IMR-90 (cell line): ENCODE results near the gene TRIM51G. TPM values are rescaled to one million over a fixed set of nuclear protein-coding genes. Genes with fewer than 3 reads are reported as not detected.
"Not testable (repeated sequence)": the region's sequence is repeated elsewhere in the genome, so short reads cannot be mapped to it uniquely, and the experiment has no call there.

Experiments used
- ATAC-seq: fragments of 200-7000 bp; cut with Tn5 transposase; 2 replicates; pipeline ENCODE4 v1.9.1; 2020; ENCODE audit warnings: low read depth, mild to moderate bottlenecking, moderate library complexity
- BruUV-seq: library from RNA; stranded (reverse); fragments of 400-500 nt; replicated peaks from 2 replicates; lab custom pipeline; 2021; lab: Mats Ljungman, UMichigan
- CTCF ChIA-PET: fragments of 300-600 bp; formaldehyde crosslinking; extraction: SDS; loops from one replicate; lab custom pipeline; 2021; ENCODE audit warnings: antibody characterized with exemption; lab: Yijun Ruan, JAX
- POLR2A ChIA-PET: fragments of 300-600 bp; sonication (Branson Sonifier 250); formaldehyde crosslinking; loops from one replicate; lab custom pipeline; 2022; ENCODE audit warnings: antibody characterized with exemption; ENCODE audit not compliant: unreplicated experiment; lab: Charles Lee
- DNase-seq: peaks from one replicate; pipeline ENCODE4 v3.0.0; 2013
- H2AFZ ChIP-seq: replicated peaks from 2 replicates; pipeline ENCODE3; 2013; ENCODE audit warnings: low read length, mild to moderate bottlenecking; ENCODE audit not compliant: poor library complexity
- H2AK5ac ChIP-seq: 2 replicates; pipeline ENCODE4 v1.6.1; 2013; ENCODE audit warnings: low read depth, low read length, inconsistent platforms
- H2AK9ac ChIP-seq: replicated peaks from 2 replicates; pipeline ENCODE3; 2013; ENCODE audit warnings: mild to moderate bottlenecking, low read depth, low read length, moderate library complexity; ENCODE audit not compliant: poor library complexity
- H2BK120ac ChIP-seq: 2 replicates; pipeline ENCODE4 v1.6.1; 2013; ENCODE audit warnings: low read depth, low read length, inconsistent platforms
- H2BK15ac ChIP-seq: 3 replicates; pipeline ENCODE4 v1.6.1; 2013; ENCODE audit warnings: low read depth, low read length, inconsistent platforms
- H2BK20ac ChIP-seq: 2 replicates; pipeline ENCODE4 v1.6.1; 2013; ENCODE audit warnings: low read depth, mild to moderate bottlenecking, inconsistent platforms, low read length, moderate library complexity
- H2BK5ac ChIP-seq: 2 replicates; pipeline ENCODE4 v1.6.1; 2013; ENCODE audit warnings: mild to moderate bottlenecking, low read depth, low read length, inconsistent platforms; ENCODE audit not compliant: poor library complexity, severe bottlenecking
- H3K14ac ChIP-seq: replicated peaks from 2 replicates; pipeline ENCODE4 v1.6.1; 2013; ENCODE audit warnings: low read depth, low read length, inconsistent platforms
- H3K18ac ChIP-seq: 2 replicates; pipeline ENCODE4 v1.6.1; 2013; ENCODE audit warnings: low read depth, low read length, control low read depth
- H3K23ac ChIP-seq: 2 replicates; pipeline ENCODE4 v1.6.1; 2013; ENCODE audit warnings: low read depth, low read length, inconsistent platforms
- H3K27ac ChIP-seq: 2 replicates; pipeline ENCODE4 v1.5.1; 2013; ENCODE audit warnings: mild to moderate bottlenecking, control low read depth, low read length; ENCODE audit not compliant: insufficient read depth
- H3K27me3 ChIP-seq: 2 replicates; pipeline ENCODE4 v1.6.1; 2013; ENCODE audit warnings: low read length; ENCODE audit not compliant: control insufficient read depth, insufficient read depth
- H3K36me3 ChIP-seq: 2 replicates; pipeline ENCODE4 v1.6.1; 2013; ENCODE audit warnings: low read length, mixed read lengths; ENCODE audit not compliant: control insufficient read depth, insufficient read depth
- H3K4ac ChIP-seq: 2 replicates; pipeline ENCODE4 v1.6.1; 2013; ENCODE audit warnings: low read depth, low read length, inconsistent platforms
- H3K4me1 ChIP-seq: 2 replicates; pipeline ENCODE4 v1.6.1; 2013; ENCODE audit warnings: low read length, mixed read lengths; ENCODE audit not compliant: control insufficient read depth, insufficient read depth
- H3K4me2 ChIP-seq: 2 replicates; pipeline ENCODE4 v1.6.1; 2013; ENCODE audit warnings: low read depth, mild to moderate bottlenecking, control low read depth, low read length, moderate library complexity
- H3K4me3 ChIP-seq: 2 replicates; pipeline ENCODE4 v1.5.1; 2013; ENCODE audit warnings: low read depth, mild to moderate bottlenecking, control low read depth, low read length, moderate library complexity; ENCODE audit not compliant: insufficient read depth
- H3K56ac ChIP-seq: 2 replicates; pipeline ENCODE4 v1.6.1; 2013; ENCODE audit warnings: low read length, inconsistent platforms; ENCODE audit not compliant: insufficient read depth; ENCODE audit errors: extremely low read depth
- H3K79me1 ChIP-seq, 2 experiments: 2 replicates each; pipeline ENCODE4 v1.6.1; 2013; ENCODE audit warnings: low read length in 2 of 2, inconsistent platforms in 1 of 2, low read depth in 1 of 2
- H3K9ac ChIP-seq: 2 replicates; pipeline ENCODE4 v1.6.1; 2013; ENCODE audit warnings: low read depth, low read length, control low read depth
- H3K9me1 ChIP-seq: 2 replicates; pipeline ENCODE4 v1.6.1; 2013; ENCODE audit warnings: low read length, inconsistent platforms; ENCODE audit not compliant: insufficient read depth
- H3K9me3 ChIP-seq: 2 replicates; pipeline ENCODE4 v1.6.1; 2013; ENCODE audit warnings: low read length; ENCODE audit not compliant: control insufficient read depth, insufficient read depth
- H4K20me1 ChIP-seq: 2 replicates; pipeline ENCODE4 v1.6.1; 2013; ENCODE audit warnings: low read length, inconsistent platforms; ENCODE audit not compliant: insufficient read depth
- H4K5ac ChIP-seq: 2 replicates; pipeline ENCODE4 v1.6.1; 2013; ENCODE audit warnings: mild to moderate bottlenecking, low read depth, low read length, control low read depth
- H4K8ac ChIP-seq, 2 experiments: 2 replicates each; pipeline ENCODE4 v1.6.1; 2013; ENCODE audit warnings: low read depth in 2 of 2, low read length in 2 of 2, control low read depth in 1 of 2, inconsistent platforms in 1 of 2
- H4K91ac ChIP-seq: 2 replicates; pipeline ENCODE4 v1.6.1; 2013; ENCODE audit warnings: low read depth, low read length, inconsistent platforms; ENCODE audit not compliant: insufficient read depth
- WGBS, 2 experiments: methylation state at CpG; one replicate each; pipeline versions ENCODE4 v1.1.5 to v1.1.7; 2013; ENCODE audit warnings: missing lambda C conversion rate in 2 of 2; ENCODE audit not compliant: insufficient read length in 1 of 2; ENCODE audit errors: extremely low coverage in 2 of 2; 5-methylcytosine and 5-hydroxymethylcytosine counted together
- dilution Hi-C: fragments of 300-500 bp; cut with HindIII; formaldehyde crosslinking; loops from one replicate; pipeline ENCODE4 v1.14.3; 2018; ENCODE audit warnings: low sequenced_read_pairs; ENCODE audit not compliant: unreplicated experiment
- in situ Hi-C: fragments of 300-500 bp; cut with MboI; formaldehyde crosslinking; loops from 3 replicates; pipeline ENCODE4 v1.14.3; 2019; ENCODE audit warnings: low sequenced_read_pairs, inconsistent platforms, mixed read lengths
- intact Hi-C: fragments of 100-400 bp; cut with micrococcal nuclease; formaldehyde crosslinking; loops from 2 replicates; pipeline ENCODE4 v1.10.0; 2022
- polyA plus RNA-seq, 3 experiments: library from polyadenylated mRNA; depleted of rRNA; stranded (reverse); fragments of >200 nt; gene quantifications; 2 replicates each; pipeline ENCODE4 v1.2.3, GENCODE V29; 2012; ENCODE audit warnings: low replicate concordance in 1 of 3
- total RNA-seq: library from RNA; depleted of rRNA; stranded (reverse); fragments of >200 nt; gene quantifications from 2 replicates; pipeline ENCODE4 v1.2.3, GENCODE V29; 2012; rRNA removed

TRIM51G gene
- total and polyA plus RNA-seq, 2 of the 4 experiments (the other 2 are of a cell fraction) = not detected

DNA sequence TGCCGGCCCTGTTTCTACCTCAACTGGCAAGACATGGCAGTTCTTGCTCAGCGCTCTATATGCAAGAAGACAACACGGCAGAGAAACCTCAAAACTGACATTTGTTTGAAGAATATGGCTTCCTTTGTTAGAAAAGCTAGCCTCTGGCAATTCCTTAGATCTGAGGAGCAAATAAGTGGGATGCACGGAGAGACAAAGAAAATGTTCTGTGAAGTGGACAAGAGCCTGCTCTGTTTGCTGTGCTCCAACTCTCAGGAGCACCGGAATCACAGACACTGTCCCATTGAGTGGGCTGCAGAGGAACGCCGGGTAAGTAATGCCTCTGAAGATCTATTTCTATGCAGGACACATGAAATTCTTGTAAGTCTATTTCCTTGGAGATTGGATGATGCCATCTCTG is 37.9 kb downstream of the TRIM51G start:
- dilution Hi-C loops, H3K9me3 ChIP-seq, H3K18ac ChIP-seq, DNase-seq, H3K4me2 ChIP-seq, H3K36me3 ChIP-seq, H3K4ac ChIP-seq, H2BK20ac ChIP-seq, H3K27me3 ChIP-seq, H3K27ac ChIP-seq, H3K4me1 ChIP-seq, BruUV-seq, H3K79me1 ChIP-seq, H3K9me1 ChIP-seq, CTCF ChIA-PET, H4K91ac ChIP-seq, H3K9ac ChIP-seq, H2AK5ac ChIP-seq, POLR2A ChIA-PET, H2AK9ac ChIP-seq, H2BK120ac ChIP-seq, H4K8ac ChIP-seq, H4K20me1 ChIP-seq, H2BK5ac ChIP-seq, H4K5ac ChIP-seq, H3K4me3 ChIP-seq, H3K23ac ChIP-seq, H3K14ac ChIP-seq, H3K56ac ChIP-seq, in situ Hi-C loops, ATAC-seq, intact Hi-C loops, H2AFZ ChIP-seq, H2BK15ac ChIP-seq: not testable (repeated sequence)
- 30% methylated on average over 2 of the region's 7 CpGs; no CpG with 5 or more reads in 1 of the 2 experiments for WGBS, 2 experiments

Other genes with a start within 250 kb of the TRIM51G start
- gene TRIM49B, start 44.9 kb upstream of the TRIM51G start, total RNA-seq = not detected in 2 replicates
- not detected in 2 replicates for gene TRIM49B, start 44.9 kb upstream of the TRIM51G start, polyA plus RNA-seq (2012; rRNA removed)
- not detected in 2 replicates for gene TRIM64C, start 75.2 kb upstream of the TRIM51G start, total RNA-seq
- not detected in 2 replicates for gene TRIM64C, start 75.2 kb upstream of the TRIM51G start, polyA plus RNA-seq (2012; rRNA removed)
- not detected in 2 replicates for gene FOLH1, start 224.7 kb upstream of the TRIM51G start, total RNA-seq
- gene FOLH1, start 224.7 kb upstream of the TRIM51G start, polyA plus RNA-seq (2012; rRNA removed) = not detected in 2 replicates